Mucosa of stomach (tissue), 1 donor: ENCODE results near the gene NUMBL.

Source experiments
- H3K27me3 ChIP-seq: one replicate; pipeline ENCODE4 v1.7.0; 2013; ENCODE audit warnings: mild to moderate bottlenecking, low read length; ENCODE audit not compliant: control insufficient read depth, insufficient read depth
- H3K36me3 ChIP-seq: one replicate; pipeline ENCODE4 v1.7.0; 2013; ENCODE audit warnings: low read length; ENCODE audit not compliant: control insufficient read depth, insufficient read depth
- H3K4me1 ChIP-seq: one replicate; pipeline ENCODE4 v1.7.0; 2013; ENCODE audit warnings: mild to moderate bottlenecking, low read length; ENCODE audit not compliant: control insufficient read depth, insufficient read depth
- H3K4me3 ChIP-seq: one replicate; pipeline ENCODE4 v1.7.0; 2013; ENCODE audit warnings: low read length
- H3K9ac ChIP-seq: one replicate; pipeline ENCODE4 v1.7.0; 2013; ENCODE audit warnings: mild to moderate bottlenecking, low read length, moderate library complexity
- H3K9me3 ChIP-seq: one replicate; pipeline ENCODE4 v1.7.0; 2013; ENCODE audit warnings: mild to moderate bottlenecking, low read length, moderate library complexity; ENCODE audit not compliant: control insufficient read depth
- donor health status: Pancreatic carcinoma.

The NUMBL gene

GRCh38 chr19:40685563-40685962 lies 4.9 kb downstream of the NUMBL start:
- peaks cover 25% of the 10 kb centered on the region for H3K4me1 ChIP-seq
- no peaks in the 10 kb centered on the region for H3K27me3 ChIP-seq
- no peaks in the 10 kb centered on the region for H3K36me3 ChIP-seq
- no peak overlapping the region for H3K9ac ChIP-seq
- no peak overlapping the region for H3K4me3 ChIP-seq
- no peaks in the 10 kb centered on the region for H3K9me3 ChIP-seq

GRCh38 chr19:40685016-40685526 lies 5.4 kb downstream of the NUMBL start:
- Histone ChIP-seq H3K4me3 (no peak overlapping the region), H3K9ac (no peak overlapping the region), H3K27me3 (no peaks in the 10 kb centered on the region), H3K36me3 (no peaks in the 10 kb centered on the region), H3K9me3 (no peaks in the 10 kb centered on the region), H3K4me1 (peaks cover 23% of the 10 kb centered on the region)

DNA sequence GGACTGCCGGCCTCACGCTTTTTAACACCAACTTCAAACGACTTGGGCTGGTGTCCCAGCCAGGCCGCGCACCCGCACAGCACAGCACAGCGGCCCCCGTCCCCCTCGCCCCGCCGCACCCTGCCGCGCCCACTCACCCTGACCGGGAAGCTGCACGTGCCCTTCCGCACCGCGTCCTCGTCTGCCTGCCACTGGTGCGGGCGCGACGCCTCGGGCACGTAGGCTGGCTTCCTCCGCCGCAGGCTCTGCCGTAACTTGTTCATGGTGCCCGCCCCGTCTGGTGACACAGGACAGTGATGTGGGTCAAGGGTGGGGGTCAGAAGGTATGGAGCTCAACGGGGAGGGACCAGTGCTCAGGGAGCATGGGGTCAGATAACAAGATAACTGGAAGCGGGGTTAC lies 6.2 kb downstream of the NUMBL start:
- H3K27me3 ChIP-seq, result no peaks in the 10 kb centered on the region
- peaks cover 18% of the 10 kb centered on the region for H3K4me1 ChIP-seq
- no peak overlapping the region for H3K9ac ChIP-seq
- H3K9me3 ChIP-seq, result no peaks in the 10 kb centered on the region
- no peak overlapping the region for H3K4me3 ChIP-seq
- no peaks in the 10 kb centered on the region for H3K36me3 ChIP-seq

DNA sequence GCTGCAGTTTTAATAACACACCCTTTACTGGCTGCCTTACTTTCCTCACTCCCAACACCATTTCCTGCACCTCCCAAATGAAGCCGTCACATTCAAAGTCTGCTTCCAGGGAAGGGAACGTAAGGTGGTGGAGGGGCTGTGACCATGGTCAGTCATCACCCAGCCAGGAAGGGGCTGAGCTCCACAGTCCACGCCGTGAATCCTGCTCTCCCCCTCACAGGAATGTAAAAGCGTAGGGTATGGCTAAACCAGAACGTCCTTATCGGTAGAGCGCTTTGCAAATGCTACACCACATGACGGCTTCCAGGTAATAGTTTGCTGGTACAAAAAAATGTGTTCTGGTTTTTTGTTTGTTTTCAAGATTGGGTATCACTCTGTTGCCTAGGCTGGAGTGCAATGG lies 7.0 kb downstream of the NUMBL start:
- Histone ChIP-seq H3K36me3 (no peaks in the 10 kb centered on the region), H3K9me3 (no peaks in the 10 kb centered on the region), H3K4me3 (no peak overlapping the region)

DNA sequence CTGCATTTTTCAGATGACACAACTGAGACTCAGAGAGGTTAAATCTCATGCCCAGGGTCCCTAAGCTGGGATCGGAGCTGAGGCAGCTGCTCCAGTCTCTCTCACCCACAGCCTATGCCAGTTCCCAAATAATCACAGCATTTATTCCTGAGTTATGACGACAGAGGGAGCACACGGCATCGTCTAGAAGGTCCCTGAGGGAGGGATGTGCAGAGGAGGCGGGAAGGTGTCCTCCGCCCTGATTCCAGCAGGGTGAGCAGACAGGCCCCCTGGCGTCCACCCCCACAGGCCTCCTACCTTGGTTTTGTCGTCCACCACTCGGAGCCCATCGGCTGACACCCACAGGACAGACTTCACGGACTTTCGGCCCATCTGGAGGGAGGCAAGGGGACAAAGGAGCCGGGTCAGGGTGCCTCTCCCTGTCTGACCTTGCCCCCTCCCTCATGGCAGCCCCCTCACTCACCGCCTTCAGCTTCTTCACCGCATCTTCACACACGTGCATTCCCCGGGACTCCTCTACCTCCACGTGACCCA lies 8.0 kb downstream of the NUMBL start:
- Histone ChIP-seq H3K4me1 (peaks cover 11% of the 10 kb centered on the region), H3K4me3 (no peak overlapping the region), H3K9ac (no peak overlapping the region), H3K36me3 (no peaks in the 10 kb centered on the region), H3K27me3 (no peaks in the 10 kb centered on the region), H3K9me3 (no peaks in the 10 kb centered on the region)

More for the DNA sequence above, 7.0 kb downstream of the NUMBL start:
- Histone ChIP-seq H3K9ac (no peak overlapping the region), H3K27me3 (no peaks in the 10 kb centered on the region), H3K4me1 (peaks cover 18% of the 10 kb centered on the region)

- H3K4me3 ChIP-seq, result no peak overlapping the region
- peaks cover 4% of the 10 kb centered on the region for H3K4me1 ChIP-seq
- H3K9me3 ChIP-seq, result no peaks in the 10 kb centered on the region
- H3K9ac ChIP-seq, result no peak overlapping the region
- H3K27me3 ChIP-seq, result no peaks in the 10 kb centered on the region
- H3K36me3 ChIP-seq, result no peaks in the 10 kb centered on the region
Observed at GRCh38 chr19:40681039-40681438, 9.4 kb downstream of the NUMBL start.

DNA sequence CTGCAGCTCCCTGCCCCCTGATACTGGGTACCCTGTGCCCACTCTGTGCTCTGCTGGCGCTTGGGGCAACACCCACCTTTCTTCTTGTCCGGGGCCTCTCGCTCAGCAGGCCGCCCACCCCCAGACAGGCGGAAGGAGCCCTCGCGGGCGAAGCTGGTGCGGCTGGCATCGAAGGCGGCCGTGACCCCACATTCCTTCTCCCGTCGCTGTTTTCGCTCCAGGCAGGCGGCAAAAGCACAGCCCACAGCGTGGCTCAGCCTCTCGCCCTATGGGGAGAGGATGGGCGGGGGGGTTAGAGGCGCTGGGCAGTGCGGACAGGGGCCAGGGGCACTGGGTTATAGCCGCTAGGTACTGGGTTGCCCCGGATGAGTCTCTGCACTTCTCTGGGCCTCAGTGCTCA lies 13.3 kb downstream of the NUMBL start:
- H3K27me3 ChIP-seq, result no peaks in the 10 kb centered on the region
- no peaks in the 10 kb centered on the region for H3K9me3 ChIP-seq
- H3K36me3 ChIP-seq, result no peaks in the 10 kb centered on the region
- no peak overlapping the region for H3K9ac ChIP-seq
- H3K4me1 ChIP-seq, result no peaks in the 10 kb centered on the region
- H3K4me3 ChIP-seq, result no peak overlapping the region

- Histone ChIP-seq H3K27me3 (no peaks in the 10 kb centered on the region), H3K4me3 (no peak overlapping the region), H3K9ac (no peak overlapping the region), H3K9me3 (no peaks in the 10 kb centered on the region), H3K4me1 (no peaks in the 10 kb centered on the region), H3K36me3 (peaks cover 6% of the 10 kb centered on the region)
Observed at GRCh38 chr19:40674291-40674690, 16.2 kb downstream of the NUMBL start.

- peaks cover 6% of the 10 kb centered on the region for H3K36me3 ChIP-seq
- H3K4me1 ChIP-seq, result no peaks in the 10 kb centered on the region
- no peak overlapping the region for H3K9ac ChIP-seq
- no peak overlapping the region for H3K4me3 ChIP-seq
- no peaks in the 10 kb centered on the region for H3K27me3 ChIP-seq
- H3K9me3 ChIP-seq, result no peaks in the 10 kb centered on the region
Observed at GRCh38 chr19:40673397-40673796, 17.1 kb downstream of the NUMBL start.

GRCh38 chr19:40672573-40673299 lies 17.7 kb downstream of the NUMBL start:
- Histone ChIP-seq H3K36me3 (peaks cover 6% of the 10 kb centered on the region), H3K4me3 (no peak overlapping the region), H3K9ac (no peak overlapping the region), H3K4me1 (no peaks in the 10 kb centered on the region), H3K27me3 (no peaks in the 10 kb centered on the region), H3K9me3 (no peaks in the 10 kb centered on the region)

GRCh38 chr19:40672038-40672437 lies 18.4 kb downstream of the NUMBL start:
- Histone ChIP-seq H3K4me3 (no peak overlapping the region), H3K9ac (no peak overlapping the region), H3K36me3 (peaks cover 6% of the 10 kb centered on the region), H3K27me3 (no peaks in the 10 kb centered on the region), H3K9me3 (no peaks in the 10 kb centered on the region), H3K4me1 (no peaks in the 10 kb centered on the region)

DNA sequence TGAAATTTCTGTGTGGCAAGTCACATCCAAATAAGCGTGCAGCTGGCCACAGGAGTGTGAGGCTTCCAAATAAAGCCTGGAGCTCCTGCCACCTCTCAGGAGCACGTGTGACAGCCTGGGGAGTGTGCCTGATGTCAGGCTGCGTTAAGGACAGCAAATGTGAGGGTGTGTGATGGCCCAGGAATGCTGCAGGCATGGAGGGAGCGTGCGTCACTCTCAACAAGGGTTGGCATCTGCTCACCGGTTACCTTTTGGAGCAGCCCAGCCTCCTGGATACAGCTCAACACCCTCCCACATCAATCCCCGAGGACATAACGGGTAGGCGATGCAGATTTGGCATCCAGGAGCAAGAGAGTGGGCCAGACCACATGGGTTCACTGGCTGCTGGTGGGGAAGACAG lies 19.0 kb downstream of the NUMBL start:
- no peaks in the 10 kb centered on the region for H3K27me3 ChIP-seq
- H3K4me3 ChIP-seq, result no peak overlapping the region
- H3K9me3 ChIP-seq, result no peaks in the 10 kb centered on the region
- no peak overlapping the region for H3K9ac ChIP-seq
- peaks cover 6% of the 10 kb centered on the region for H3K4me1 ChIP-seq
- H3K36me3 ChIP-seq, result peaks cover 6% of the 10 kb centered on the region
